Measurements from ENCODE around the gene GAK.
"Not testable (repeated sequence)": the region's sequence is repeated elsewhere in the genome, so short reads cannot be mapped to it uniquely, and the experiment has no call there.

Gene GAK

DNA sequence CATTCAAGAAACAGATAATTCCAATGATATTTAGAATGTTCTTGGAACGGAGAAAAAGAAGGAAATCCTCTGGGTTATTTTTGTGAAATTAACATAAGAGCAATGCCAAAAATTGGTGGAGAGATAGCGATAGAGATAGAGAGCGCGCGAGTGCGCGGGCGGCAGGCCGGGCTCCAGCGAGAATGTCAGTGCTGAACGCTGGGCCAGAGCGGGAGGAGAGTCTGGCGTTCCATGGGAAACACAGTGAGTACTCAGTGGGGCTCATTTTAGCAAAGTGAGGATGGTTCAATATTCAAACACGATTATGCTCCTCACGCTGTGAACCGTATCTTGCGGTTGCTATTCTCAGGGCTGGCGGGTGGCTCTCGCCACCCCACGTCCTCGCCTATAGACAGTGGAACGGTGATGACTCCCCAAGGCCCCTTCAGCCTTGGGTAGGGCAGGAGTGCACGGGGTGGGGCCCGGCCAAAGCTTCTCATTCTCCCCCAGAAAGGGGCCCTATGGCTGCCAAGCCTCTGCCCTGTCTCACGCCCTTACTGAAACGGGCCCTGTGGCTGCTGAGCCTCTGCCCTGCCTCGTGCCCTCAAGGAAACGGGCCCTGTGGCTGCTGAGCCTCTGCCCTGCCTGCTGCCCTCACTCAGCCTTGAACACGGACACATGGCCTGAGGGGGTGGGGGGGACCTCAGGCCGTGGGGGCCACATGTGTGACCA, 123.1 kb downstream of the GAK start:
- DNase-seq: no peak

DNA sequence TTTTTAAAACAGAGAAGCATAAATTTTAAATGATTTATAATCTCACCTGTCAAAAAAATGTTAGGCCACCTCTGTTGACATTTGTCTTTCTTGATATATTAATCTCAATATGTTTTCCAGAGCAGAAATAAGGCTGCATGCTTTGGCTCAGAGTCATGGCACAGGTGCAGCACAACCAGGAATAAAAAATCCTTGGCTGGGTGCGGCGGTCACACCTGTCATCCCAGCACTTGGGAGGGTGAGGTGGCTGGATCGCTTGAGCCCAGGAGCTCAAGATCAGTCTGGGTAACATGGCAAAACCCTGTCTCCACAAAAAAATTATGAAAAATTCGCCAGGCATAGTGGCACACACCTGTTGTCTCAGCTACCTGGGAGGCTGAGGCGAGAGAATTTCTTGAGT, 124.3 kb downstream of the GAK start:
- DNase-seq: no peak

DNA sequence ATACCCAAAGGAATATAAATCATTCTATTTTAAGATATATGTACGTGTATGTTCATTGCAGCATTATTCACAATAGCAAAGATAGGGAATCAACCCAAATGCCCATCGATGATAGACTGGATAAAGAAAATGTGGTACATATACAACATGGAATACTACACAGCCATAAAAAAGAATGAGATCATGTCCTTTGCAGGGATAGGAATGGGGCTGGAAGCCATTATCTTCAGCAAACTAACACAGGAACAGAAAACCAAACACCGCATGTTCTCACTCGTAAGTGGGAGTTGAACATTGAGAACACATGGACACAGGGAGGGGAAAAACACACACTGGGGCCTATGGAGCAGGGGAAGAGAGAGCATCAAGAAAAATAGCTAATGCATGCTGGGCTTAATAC, 125.1 kb downstream of the GAK start:
- not testable (repeated sequence) for DNase-seq

DNA sequence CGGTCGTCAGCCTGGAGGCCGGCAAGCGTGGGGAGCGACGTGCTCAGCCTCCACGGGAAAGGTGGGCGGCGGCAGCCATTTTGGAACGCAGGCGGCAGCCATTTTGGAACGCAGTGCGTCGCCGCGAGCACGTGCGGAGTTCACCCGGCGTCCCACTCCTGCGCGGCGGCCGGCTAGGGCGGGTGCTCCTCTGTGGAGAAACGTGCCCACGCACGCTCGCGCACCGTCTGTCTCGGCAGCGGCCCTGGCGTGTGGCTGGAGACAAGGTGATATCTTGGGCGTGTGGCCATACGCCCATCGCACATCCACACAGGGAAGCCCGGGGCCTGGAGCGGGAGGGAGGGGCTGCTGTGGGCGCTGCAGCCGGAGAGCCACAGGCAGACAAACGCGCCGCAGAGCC, 127.3 kb downstream of the GAK start:
- DNase-seq: no peak

DNA sequence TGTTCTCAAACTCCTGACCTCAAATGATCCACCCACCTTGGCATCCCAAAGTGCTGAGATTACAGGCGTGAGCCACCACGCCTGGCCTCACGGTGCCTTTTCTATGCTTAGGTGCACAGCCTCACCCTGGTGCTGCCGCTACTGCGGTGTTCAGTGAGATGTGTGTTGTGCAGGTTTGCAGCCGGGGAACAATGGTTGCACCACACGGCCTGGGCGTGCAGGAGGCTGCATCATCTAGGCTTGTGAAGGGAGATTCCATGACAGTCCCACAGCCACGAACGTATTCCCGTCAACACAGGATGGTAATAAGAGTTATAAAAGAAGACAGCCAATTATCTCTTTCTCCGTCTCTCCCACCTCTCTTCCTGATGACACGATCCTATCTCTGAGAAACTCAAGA, 128.2 kb downstream of the GAK start:
- no peak for DNase-seq

DNA sequence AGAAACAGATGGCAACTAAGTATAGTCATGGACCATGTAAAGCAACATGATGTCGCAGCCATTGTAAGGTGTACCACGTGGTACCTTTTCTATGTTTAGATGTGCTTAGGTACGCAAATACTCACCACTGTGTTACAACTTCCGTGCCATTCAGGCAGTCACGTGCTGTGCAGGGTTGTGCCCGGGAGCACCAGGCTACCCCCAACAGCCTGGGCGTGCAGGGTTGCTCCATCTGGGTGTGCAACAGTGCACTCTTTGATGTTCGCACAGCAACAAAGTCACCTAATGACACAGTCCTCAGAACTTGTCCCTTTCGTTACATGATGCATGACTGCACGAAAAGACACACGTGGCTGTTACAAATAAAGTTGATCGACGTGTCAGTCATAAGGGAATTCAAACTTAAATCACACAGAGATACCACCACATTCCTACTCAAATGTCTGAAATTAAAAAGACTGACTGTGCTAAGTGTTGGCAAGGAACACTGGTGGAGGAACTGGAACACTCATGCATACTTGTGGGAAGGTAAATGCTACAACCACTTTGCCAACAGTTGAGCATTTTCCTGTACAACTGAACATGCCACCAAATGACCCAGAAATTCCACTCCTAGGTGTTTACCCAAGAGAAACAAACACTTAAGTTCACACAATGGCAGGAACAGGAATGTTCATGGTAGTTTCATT, 130.5 kb downstream of the GAK start:
- DNase-seq: no peak

All from fibroblast of skin of abdomen (primary cell).